Inflammatory macrophage (primary cell): ENCODE results near the gene COBLL1.

Experiments used
- DNase-seq, 2 donors: peaks; one replicate each; pipeline ENCODE4 v3.0.0-alpha.2; 2020 to 2022

COBLL1 gene

GRCh38 chr2:164669291-164669690, 172.3 kb downstream of the COBLL1 start:
- DNase-seq, result no peak

- DNase-seq, result no peak
Measured at GRCh38 chr2:164667566-164667965, 174.1 kb downstream of the COBLL1 start.

- DNase-seq, result no peak
Measured at GRCh38 chr2:164664070-164664469, 177.6 kb downstream of the COBLL1 start.

GRCh38 chr2:164662868-164663631, 178.6 kb downstream of the COBLL1 start:
- DNase-seq, result no peak

GRCh38 chr2:164662066-164662465, 179.6 kb downstream of the COBLL1 start:
- DNase-seq, result no peak

- peak in 1 of 2 donors; percentile 36 for DNase-seq
Measured at GRCh38 chr2:164661349-164661748, 180.3 kb downstream of the COBLL1 start.

GRCh38 chr2:164657129-164657528, 184.5 kb downstream of the COBLL1 start:
- DNase-seq, result no peak

- no peak for DNase-seq
Measured at GRCh38 chr2:164655750-164656149, 185.9 kb downstream of the COBLL1 start.

GRCh38 chr2:164655336-164655735, 186.3 kb downstream of the COBLL1 start:
- no peak for DNase-seq

GRCh38 chr2:164651361-164651760, 190.3 kb downstream of the COBLL1 start:
- no peak for DNase-seq

- no peak for DNase-seq
Measured at GRCh38 chr2:164644036-164644700, 197.5 kb downstream of the COBLL1 start.

GRCh38 chr2:164642946-164643555, 198.6 kb downstream of the COBLL1 start:
- no peak for DNase-seq

- no peak for DNase-seq
Measured at GRCh38 chr2:164642268-164642667, 199.4 kb downstream of the COBLL1 start.
